GM12878 (cell line): ENCODE measurements around the gene TCF7. TPM values are rescaled to one million over a fixed set of nuclear protein-coding genes. Genes with fewer than 3 reads are reported as not detected.

Source experiments
- ATAC-seq: fragments of 200-7000 bp; cut with Tn5 transposase; 3 replicates; pipeline ENCODE4 v1.9.1; 2020; ENCODE audit warnings: mild to moderate bottlenecking, moderate library complexity
- BruUV-seq: library from RNA; stranded (reverse); fragments of 400-500 nt; replicated peaks from 2 replicates; lab custom pipeline; 2021; lab: Mats Ljungman, UMichigan
- CTCF ChIA-PET: fragments of 300-600 bp; sonication (Branson Sonifier 250); formaldehyde crosslinking; extraction: SDS; loops from one replicate; lab custom pipeline; 2021; ENCODE audit warnings: inconsistent platforms; lab: Yijun Ruan, JAX
- POLR2A ChIA-PET: fragments of 350-600 bp; formaldehyde crosslinking; extraction: SDS; loops from one replicate; lab custom pipeline; 2021; ENCODE audit warnings: inconsistent platforms; lab: Charles Lee
- RAD21 ChIA-PET: fragments of 300-600 bp; sonication (Branson Sonifier 250); formaldehyde crosslinking; loops from one replicate; lab custom pipeline; 2023; ENCODE audit warnings: antibody characterized with exemption; ENCODE audit not compliant: unreplicated experiment; lab: Charles Lee
- SMC1A ChIA-PET: fragments of 300-600 bp; sonication (Branson Sonifier 250); formaldehyde crosslinking; loops from one replicate; lab custom pipeline; 2023; ENCODE audit not compliant: unreplicated experiment, uncharacterized antibody; lab: Charles Lee
- DNase-seq: peaks from one replicate; pipeline ENCODE4 v3.0.0-alpha.2; 2011; ENCODE audit warnings: low read depth, low spot score
- FAIRE-seq: peaks from 3 replicates; lab custom pipeline; 2011; peaks lifted over from hg19 to GRCh38; lab: Jason Lieb, UNC
- H2AFZ ChIP-seq: 2 replicates; pipeline ENCODE4 v1.6.0; 2011; ENCODE audit warnings: low read depth, low read length, control low read depth; ENCODE audit not compliant: control insufficient read depth
- H3K27ac ChIP-seq: 2 replicates; pipeline ENCODE4 v1.5.1; 2011; ENCODE audit warnings: control low read depth; ENCODE audit not compliant: control insufficient read depth, insufficient read depth
- H3K27me3 ChIP-seq, 2 experiments: replicated peaks in 1 of 2; 2 replicates each; pipeline versions ENCODE4 v1.6.0 to v1.6.1; 2011; ENCODE audit warnings: low read length in 1 of 2; ENCODE audit not compliant: control insufficient read depth in 2 of 2, insufficient read depth in 2 of 2
- H3K36me3 ChIP-seq, 2 experiments: 2 replicates each; pipeline ENCODE4 v1.5.1; 2011; ENCODE audit warnings: low read length in 1 of 2; ENCODE audit not compliant: control insufficient read depth in 2 of 2, insufficient read depth in 2 of 2
- H3K4me1 ChIP-seq: 2 replicates; pipeline ENCODE4 v1.6.1; 2011; ENCODE audit warnings: mild to moderate bottlenecking, low read length, moderate library complexity, mixed read lengths; ENCODE audit not compliant: control insufficient read depth, insufficient read depth
- H3K4me2 ChIP-seq: 2 replicates; pipeline ENCODE4 v1.6.0; 2011; ENCODE audit warnings: control low read depth; ENCODE audit not compliant: control insufficient read depth, insufficient read depth
- H3K4me3 ChIP-seq: fragments of 200-600 bp; sonication (generic); 2 replicates; pipeline ENCODE4 v1.5.1; 2016
- H3K79me2 ChIP-seq: 2 replicates; pipeline ENCODE4 v1.6.0; 2011; ENCODE audit warnings: low read length; ENCODE audit not compliant: control insufficient read depth, insufficient read depth
- H3K9ac ChIP-seq: 2 replicates; pipeline ENCODE4 v1.8.0; 2011; ENCODE audit warnings: low read length, control low read depth, mixed read lengths; ENCODE audit not compliant: control insufficient read depth, insufficient read depth
- H3K9me3 ChIP-seq: replicated peaks from 3 replicates; pipeline ENCODE4 v1.5.1; 2011; ENCODE audit warnings: mild to moderate bottlenecking, low read length; ENCODE audit not compliant: control insufficient read depth, insufficient read depth
- H4K20me1 ChIP-seq: 2 replicates; pipeline ENCODE4 v1.6.0; 2011; ENCODE audit not compliant: control insufficient read depth, insufficient read depth
- ATF7 ChIP-seq: fragments of 450-650 bp; IDR thresholded peaks from 2 replicates; pipeline ENCODE4 v1.6.1; 2016; ENCODE audit warnings: low read depth, mild to moderate bottlenecking
- BRCA1 ChIP-seq: IDR thresholded peaks from 2 replicates; pipeline ENCODE4 v1.6.1; 2011; ENCODE audit warnings: low read depth, low read length, improper control_type of control experiment
- CEBPB ChIP-seq, 2 experiments: fragments of 150-350 bp in 1 of 2; IDR thresholded peaks; 2 replicates each; pipeline ENCODE4 v1.6.1; 2012 to 2014; ENCODE audit warnings: low read depth in 2 of 2, low read length in 2 of 2, borderline replicate concordance in 1 of 2, inconsistent platforms in 1 of 2
- CHD4 ChIP-seq: fragments of 200-600 bp; sonication (generic); IDR thresholded peaks from 2 replicates; pipeline ENCODE4 v1.6.1; 2016; ENCODE audit warnings: mild to moderate bottlenecking
- CREB1 ChIP-seq: IDR thresholded peaks from 2 replicates; pipeline ENCODE4 v1.6.1; 2012; ENCODE audit warnings: low read depth, mild to moderate bottlenecking, inconsistent platforms
- E2F4 ChIP-seq: IDR thresholded peaks from 2 replicates; pipeline ENCODE4 v1.6.1; 2012; ENCODE audit warnings: low read depth, low read length, improper control_type of control experiment
- E4F1 ChIP-seq: fragments of 450-650 bp; IDR thresholded peaks from 2 replicates; pipeline ENCODE4 v1.6.1; 2018; ENCODE audit warnings: borderline replicate concordance, mild to moderate bottlenecking; ENCODE audit not compliant: partially characterized antibody
- FOXK2 ChIP-seq: fragments of 450-650 bp; IDR thresholded peaks from 2 replicates; pipeline ENCODE4 v1.6.1; 2017; ENCODE audit warnings: mild to moderate bottlenecking, moderate library complexity
- HSF1 ChIP-seq: fragments of 150-350 bp; IDR thresholded peaks from 2 replicates; pipeline ENCODE4 v1.6.1; 2014; ENCODE audit warnings: mild to moderate bottlenecking, low read depth, low read length
- IRF3 ChIP-seq: fragments of 450-650 bp; IDR thresholded peaks from 2 replicates; pipeline ENCODE4 v1.6.1; 2014; ENCODE audit warnings: mild to moderate bottlenecking
- MTA2 ChIP-seq: fragments of 450-650 bp; IDR thresholded peaks from 2 replicates; pipeline ENCODE4 v1.6.1; 2016; ENCODE audit warnings: low read depth, mild to moderate bottlenecking, moderate library complexity
- NR2F1 ChIP-seq: fragments of 450-650 bp; conservative IDR thresholded peaks from 2 replicates; pipeline ENCODE4 v1.6.1; 2017; ENCODE audit warnings: mild to moderate bottlenecking
- PML ChIP-seq: IDR thresholded peaks from 2 replicates; pipeline ENCODE4 v1.6.1; 2012; ENCODE audit warnings: low read length, inconsistent platforms
- RCOR1 ChIP-seq: conservative IDR thresholded peaks from 2 replicates; pipeline ENCODE4 v1.6.1; 2012; ENCODE audit warnings: low read depth, low read length, improper control_type of control experiment
- SMARCA5 ChIP-seq: fragments of 450-650 bp; IDR thresholded peaks from 2 replicates; pipeline ENCODE4 v1.6.1; 2017; ENCODE audit warnings: mild to moderate bottlenecking
- SREBF1 ChIP-seq: IDR thresholded peaks from 2 replicates; pipeline ENCODE4 v1.6.1; 2012; ENCODE audit warnings: mild to moderate bottlenecking, low read length
- SUPT20H ChIP-seq: IDR thresholded peaks from 2 replicates; pipeline ENCODE4 v1.6.1; 2011; ENCODE audit warnings: low read depth, mild to moderate bottlenecking, low read length, moderate library complexity, borderline replicate concordance; ENCODE audit not compliant: control insufficient read depth
- ZNF384 ChIP-seq: IDR thresholded peaks from 2 replicates; pipeline ENCODE4 v1.6.1; 2012; ENCODE audit warnings: low read depth, mild to moderate bottlenecking, low read length, improper control_type of control experiment, borderline replicate concordance
- in situ Hi-C: fragments of 300-500 bp; cut with MboI; formaldehyde crosslinking; loops from 9 replicates; pipeline ENCODE4 v1.14.3; 2018; ENCODE audit warnings: mixed read lengths
- intact Hi-C: fragments of 100-400 bp; cut with micrococcal nuclease; formaldehyde crosslinking; loops from one replicate; pipeline ENCODE4 v1.14.2; 2022; ENCODE audit not compliant: unreplicated experiment
- polyA plus RNA-seq, 11 experiments: library from polyadenylated mRNA; depleted of rRNA in 4 of 11; unstranded in 6 of 11; stranded (reverse) in 5 of 11; fragments of >200 nt; fragmentation: Nextera tagmentation in 4 of 11; fragmentation: Illumina TruSeq in 1 of 11; extraction: Ambion mirVana in 4 of 11; extraction: Trizol in 1 of 11; gene quantifications; 1 replicate in 1 of 11; 2 replicates in 10 of 11; pipeline versions ENCODE4 v1.2.1 to v1.2.3, GENCODE V29; 2011 to 2016; ENCODE audit warnings: inconsistent platforms in 2 of 11, missing spikeins in 2 of 11, low read depth in 1 of 11
- total RNA-seq, 4 experiments: library from RNA; depleted of rRNA in 3 of 4; stranded (reverse); fragments of >200 nt in 3 of 4; fragmentation: Illumina TruSeq in 1 of 4; extraction: Trizol in 1 of 4; gene quantifications; 2 replicates each; pipeline versions ENCODE4 v1.2.1 to v1.2.3, GENCODE V29; 2013 to 2021

The TCF7 gene
- total and polyA plus RNA-seq, 10 of the 15 experiments (the other 5 are each of a cell fraction or from before 2014, with no cell fraction given) = 10.0 to 60.2 (median 23.6) TPM

DNA sequence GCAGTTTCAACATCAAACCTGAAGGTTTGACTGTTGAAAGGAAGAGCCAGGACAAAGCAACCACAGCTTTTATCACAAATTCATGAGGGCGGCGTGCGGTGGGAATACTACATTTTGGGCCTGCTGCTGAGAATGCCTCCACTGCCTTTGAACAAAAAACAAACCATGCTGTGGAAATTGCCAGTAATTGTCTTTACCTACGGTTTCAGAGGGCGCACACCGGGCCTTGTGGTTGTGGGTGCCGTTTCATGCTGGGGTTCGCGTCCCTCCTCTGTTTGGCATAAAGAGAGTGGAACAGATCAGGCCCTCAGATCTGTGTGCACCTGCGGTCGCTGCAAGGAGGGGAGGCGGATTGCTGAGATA, 27.6 kb upstream of the TCF7 start (continued):
- TF ChIP-seq HSF1 = no peak
- TF ChIP-seq PML = no peak
- no peak for TF ChIP-seq CREB1
- no peak for TF ChIP-seq E4F1
- no peak for TF ChIP-seq CHD4
- TF ChIP-seq CEBPB (IDR thresholded peaks at IDR 0.05; ENCODE audit: borderline replicate concordance in 1 of 2, low read depth in 2 of 2, low read length in 2 of 2) = no peak
- TF ChIP-seq NR2F1 = no peak
- no peak for TF ChIP-seq SREBF1
- no peak for TF ChIP-seq RCOR1

- H3K4me1 ChIP-seq = peaks cover 13% of the 10 kb centered on the region
- ChIA-PET POLR2A (interaction anchor here (0.5 to 2.4 kb wide), 2 partner anchors 10 to 200 kb away, joined by 4 to 8 read pairs; no protein-coding TSS in a partner anchor), CTCF (interaction anchor here (2.1 kb wide), 1 partner anchor 12 kb away, joined by 8 read pairs; no protein-coding TSS in a partner anchor), SMC1A (interaction anchor here (1.7 kb wide), 1 partner anchor 14 kb away, joined by 4 read pairs; no protein-coding TSS in a partner anchor), RAD21 (no interaction called here)
- BruUV-seq = no TSS peak
- in situ Hi-C loops (no loop called here), intact Hi-C loops (no loop called here)
- H3K4me2 ChIP-seq = no peak overlapping the region
- H3K9me3 ChIP-seq = no peaks in the 10 kb centered on the region
- H4K20me1 ChIP-seq = no peaks in the 10 kb centered on the region
- FAIRE-seq (no peak), DNase-seq (no peak), ATAC-seq (no peak)
- H3K36me3 ChIP-seq = no peaks in the 10 kb centered on the region
- no peak overlapping the region for H3K27ac ChIP-seq
- no peaks in the 10 kb centered on the region for H3K27me3 ChIP-seq
- no peak overlapping the region for H3K9ac ChIP-seq
- no peak overlapping the region for H2AFZ ChIP-seq
- H3K4me3 ChIP-seq = no peak overlapping the region
- H3K79me2 ChIP-seq = no peaks in the 10 kb centered on the region
- TF ChIP-seq FOXK2 (no peak), SUPT20H (no peak), ZNF384 (no peak), ATF7 (no peak), BRCA1 (no peak), IRF3 (no peak), E2F4 (no peak), MTA2 (no peak), SMARCA5 (no peak)
These were observed 26.2 kb upstream of the TCF7 start for GRCh38 chr5:134088291-134088690.
